GM21515 (cell line): ENCODE results near the gene KAZN.
"Not testable (repeated sequence)": the region's sequence is repeated elsewhere in the genome, so short reads cannot be mapped to it uniquely, and the experiment has no call there.

Source experiments
- ATAC-seq: cut with Tn5 transposase; IDR thresholded peaks from one replicate; pipeline ENCODE4 v1.9.1; 2021; ENCODE audit not compliant: unreplicated experiment

Gene KAZN

DNA sequence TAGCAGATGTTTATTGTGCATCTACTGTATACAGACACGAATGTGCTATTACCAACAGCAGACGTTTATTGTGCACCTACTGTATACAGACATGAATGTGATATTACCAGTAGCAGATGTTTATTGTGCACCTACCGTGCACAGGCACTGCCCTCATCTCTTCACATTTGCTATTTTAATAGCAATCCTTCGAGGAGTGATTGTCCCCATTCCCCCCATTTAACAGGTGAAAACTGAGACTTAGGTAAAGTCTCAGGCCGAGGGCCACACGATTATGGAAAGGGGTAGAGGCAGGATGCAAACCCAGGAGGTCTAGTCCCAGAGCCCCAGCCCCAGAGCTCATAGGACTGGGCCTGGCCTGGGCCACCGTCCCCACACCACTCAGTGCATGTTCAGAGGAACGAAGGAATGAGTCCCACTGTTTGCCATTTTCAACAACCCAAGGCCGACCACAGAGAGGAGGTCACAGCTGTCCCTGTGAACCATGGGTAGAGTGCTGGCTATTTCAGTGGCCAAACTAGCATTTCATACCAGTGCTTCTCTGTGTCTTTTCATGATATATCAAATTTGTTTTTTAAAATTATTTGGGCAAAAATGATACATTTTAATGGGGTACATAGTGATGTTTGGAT is 440.6 kb downstream of the KAZN start:
- no peak for ATAC-seq

DNA sequence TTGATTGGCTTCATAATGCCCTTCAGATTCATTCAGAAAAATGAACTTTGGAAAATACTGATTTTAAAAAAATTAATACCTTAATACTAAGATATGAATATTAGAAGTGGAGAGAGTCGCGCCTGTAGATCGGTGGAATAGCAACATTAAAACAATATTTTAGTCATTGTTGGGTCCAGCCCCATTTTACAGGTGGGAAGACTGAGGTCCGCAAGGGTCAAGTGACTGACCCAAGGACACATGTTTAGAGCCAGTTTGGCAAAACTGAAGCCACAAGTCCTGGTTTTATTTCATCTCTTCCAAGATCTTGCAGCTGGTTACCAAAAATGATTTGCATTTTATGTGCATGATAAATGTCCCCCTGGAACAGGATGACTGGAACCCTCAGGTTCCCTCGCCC is 441.4 kb downstream of the KAZN start:
- ATAC-seq: no peak

DNA sequence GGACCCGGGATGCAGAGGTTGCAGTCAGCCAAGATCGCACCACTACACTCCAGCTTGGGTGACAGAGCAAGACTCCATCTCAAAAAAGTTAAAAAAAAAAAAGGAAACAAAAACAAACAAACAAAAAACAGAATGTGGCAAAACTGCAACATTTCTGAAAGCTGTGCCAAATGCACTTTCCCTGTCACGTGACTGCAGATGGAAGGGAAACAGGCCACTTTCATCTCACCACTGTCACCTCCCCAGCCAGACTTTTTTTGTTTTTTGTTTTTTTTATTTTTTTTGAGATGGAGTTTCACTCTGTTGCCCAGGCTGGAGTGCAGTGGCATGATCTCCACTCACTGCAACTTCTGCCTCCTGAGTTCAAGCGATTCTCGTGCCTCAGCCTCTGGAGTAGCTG is 442.2 kb downstream of the KAZN start:
- not testable (repeated sequence) for ATAC-seq

DNA sequence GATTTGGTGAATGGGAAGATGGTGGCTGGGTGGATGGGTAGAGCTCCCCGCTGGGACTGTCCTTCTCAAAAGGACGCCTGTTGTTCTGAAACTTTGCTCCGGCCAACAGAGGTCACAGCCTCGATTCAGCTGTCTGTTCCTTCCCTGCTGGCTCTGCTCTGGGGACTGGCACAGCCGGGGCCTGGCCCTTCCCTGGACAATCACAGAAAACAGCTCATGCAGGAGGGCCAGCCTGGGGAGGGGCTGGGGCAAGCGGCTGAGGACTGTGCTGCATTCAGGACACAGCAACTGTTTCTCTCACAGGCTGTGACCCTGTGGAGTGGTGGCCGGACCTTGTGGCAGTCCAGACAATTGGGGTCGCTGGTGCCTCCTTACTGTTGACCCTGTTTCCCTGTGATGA is 444.4 kb downstream of the KAZN start:
- ATAC-seq: no peak

DNA sequence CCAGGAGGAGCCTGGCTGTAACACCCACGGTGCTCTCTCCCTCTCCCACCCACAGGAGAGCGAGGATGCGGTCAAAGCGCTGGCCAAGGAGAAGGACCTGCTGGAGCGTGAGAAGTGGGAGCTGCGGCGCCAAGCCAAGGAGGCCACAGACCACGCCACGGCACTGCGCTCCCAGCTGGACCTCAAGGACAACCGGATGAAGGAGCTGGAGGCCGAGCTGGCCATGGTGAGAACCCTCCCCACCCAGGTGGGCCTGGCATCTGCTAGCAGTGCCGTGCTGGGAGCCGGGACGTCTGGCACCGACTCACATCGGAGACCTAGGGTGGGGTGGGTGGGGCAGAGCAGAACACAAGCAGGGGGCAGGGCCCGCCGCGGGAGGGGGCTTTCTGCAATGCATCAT is 445.4 kb downstream of the KAZN start:
- no peak for ATAC-seq

DNA sequence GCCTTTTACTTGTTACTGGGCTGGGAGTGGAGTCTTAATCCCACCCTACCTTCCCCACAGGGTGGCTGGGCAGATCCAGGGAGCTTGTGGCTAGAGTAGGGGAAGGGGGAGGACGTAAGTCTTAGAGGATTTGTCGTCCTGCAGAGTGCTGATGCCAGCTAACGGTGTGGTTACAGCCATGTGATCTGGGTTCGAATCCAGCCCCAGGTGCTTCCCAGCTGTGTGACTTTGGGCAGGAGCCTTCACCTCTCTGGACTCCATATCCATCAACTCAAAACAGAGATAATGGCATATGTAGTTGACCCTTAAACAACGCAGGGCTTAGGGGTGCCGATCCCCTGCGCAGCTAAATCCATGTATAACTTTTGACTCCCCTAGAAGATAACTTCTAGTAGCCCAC is 446.6 kb downstream of the KAZN start:
- ATAC-seq: no peak

DNA sequence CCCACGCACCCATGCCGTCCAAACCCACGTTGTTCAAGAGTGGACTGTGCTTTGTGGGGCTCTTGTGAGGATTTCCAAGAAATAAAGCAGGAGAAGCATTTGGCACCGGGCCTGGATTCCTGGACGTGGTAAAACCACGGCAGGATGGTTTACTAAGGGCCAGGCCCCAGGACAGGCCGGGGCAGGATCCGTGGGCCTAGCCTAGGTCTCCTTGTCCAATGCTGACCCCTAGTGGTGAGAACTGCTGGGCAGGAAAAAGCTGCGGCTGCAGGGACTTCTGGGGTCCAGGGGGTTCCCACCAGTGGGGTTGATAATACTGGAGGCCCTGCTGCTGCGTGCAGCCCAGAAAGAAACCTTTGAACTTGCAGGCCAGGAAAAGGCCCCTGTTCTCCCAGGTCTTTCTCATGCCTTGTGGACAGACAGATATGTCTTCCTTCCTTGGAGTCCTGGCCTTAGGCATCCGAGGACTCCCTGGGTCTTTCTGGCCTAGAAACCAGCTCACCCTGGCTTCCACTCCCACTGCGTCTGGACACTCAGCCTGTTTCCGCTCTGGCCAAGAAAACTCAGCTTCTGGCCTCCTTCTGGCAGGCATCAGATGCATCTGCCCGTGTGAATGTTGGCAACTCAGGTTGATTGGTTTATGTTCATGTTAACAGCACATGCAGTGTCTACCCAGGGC is 448.1 kb downstream of the KAZN start:
- ATAC-seq: no peak

DNA sequence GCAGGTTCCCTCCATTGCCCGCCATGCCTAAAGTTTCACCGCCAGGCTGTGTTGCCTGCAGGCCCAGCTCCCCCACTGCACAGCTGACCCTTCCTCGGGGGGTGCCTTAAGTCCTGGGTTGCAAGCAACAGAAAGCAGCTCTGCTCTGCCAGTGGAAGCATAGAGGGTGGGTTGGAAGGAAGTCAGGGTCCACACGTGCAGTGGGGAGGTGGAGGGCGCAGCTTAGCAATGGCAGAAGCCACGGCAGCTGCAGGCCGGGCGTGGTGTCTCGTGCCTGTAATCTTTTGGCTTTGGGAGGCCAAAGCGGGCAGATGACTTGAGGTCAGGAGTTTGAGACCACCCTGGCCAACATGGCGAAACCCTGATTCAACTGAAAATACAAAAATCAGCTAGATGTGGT is 448.8 kb downstream of the KAZN start:
- no peak for ATAC-seq

DNA sequence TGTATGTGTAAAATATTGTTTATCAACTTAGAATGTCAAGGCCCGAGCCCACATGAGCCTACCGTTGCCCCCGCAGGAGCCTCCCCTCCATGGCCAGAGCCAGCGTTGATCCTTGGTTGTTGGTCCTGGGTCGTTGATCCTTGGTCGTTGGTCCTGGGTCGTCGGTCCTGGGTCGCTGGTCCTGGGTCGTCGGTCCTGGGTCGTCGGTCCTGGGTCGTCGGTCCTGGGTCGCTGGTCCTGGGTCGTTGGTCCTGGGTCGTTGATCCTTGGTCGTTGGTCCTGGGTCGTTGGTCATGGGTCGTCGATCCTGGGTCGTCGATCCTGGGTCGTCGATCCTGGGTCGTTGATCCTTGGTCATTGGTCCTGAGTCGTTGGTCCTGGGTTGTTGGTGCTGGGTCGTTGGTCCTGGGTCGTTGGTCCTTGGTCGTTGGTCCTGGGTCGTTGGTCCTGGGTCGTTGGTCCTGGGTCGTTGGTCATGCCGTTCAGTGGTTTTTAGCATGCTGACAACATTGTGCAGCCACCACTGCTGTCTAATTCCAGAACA is 450.0 kb downstream of the KAZN start:
- ATAC-seq: no peak

DNA sequence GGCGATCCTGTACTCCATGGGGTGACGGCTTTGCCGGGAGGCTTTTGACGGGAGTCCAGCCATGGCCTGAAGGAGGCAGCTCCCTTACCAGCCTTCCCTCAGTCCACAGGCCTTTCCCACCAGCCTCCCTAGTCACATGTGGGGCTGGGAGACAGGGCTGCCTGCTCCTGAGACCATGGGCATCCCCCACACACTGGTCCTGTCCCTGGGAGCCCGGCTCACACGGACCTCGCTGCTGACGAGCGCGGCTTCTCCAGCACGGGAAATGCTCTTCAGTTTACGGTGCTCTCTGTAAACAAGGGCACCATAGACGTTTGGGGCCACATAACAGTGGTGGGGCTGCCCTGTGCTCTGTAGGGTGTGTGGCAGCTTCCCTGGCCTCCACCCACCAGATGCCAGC is 450.6 kb downstream of the KAZN start:
- no peak for ATAC-seq

DNA sequence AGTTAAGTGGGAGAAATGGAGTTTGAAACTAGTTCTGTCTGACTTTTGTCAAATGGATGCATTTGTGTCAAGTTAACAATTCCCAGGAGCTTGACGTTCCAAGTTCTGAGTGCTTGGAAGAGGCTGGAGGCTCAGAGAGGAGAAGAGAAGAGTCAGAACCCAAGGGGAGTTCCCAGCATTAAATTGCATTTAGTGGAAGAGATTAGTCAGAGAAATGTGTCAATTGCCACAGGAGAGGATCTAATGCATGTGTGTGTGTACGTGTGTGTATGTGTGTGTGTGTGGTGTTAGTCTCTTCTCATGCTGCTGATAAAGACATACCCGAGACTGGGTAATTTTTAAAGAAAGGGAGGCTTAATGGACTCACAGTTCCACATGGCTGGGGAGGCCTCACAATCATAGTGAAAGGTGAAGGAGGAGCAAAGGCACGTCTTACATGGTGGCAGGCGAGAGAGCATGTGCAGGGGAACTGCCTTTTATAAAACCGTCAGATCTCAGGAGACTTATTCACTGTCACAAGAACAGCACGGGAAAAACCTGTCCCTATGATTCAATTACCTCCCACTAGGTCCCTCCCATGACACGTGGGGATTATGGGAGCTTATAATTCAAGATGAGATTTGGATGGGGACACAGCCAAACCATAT is 453.5 kb downstream of the KAZN start:
- ATAC-seq: no peak

DNA sequence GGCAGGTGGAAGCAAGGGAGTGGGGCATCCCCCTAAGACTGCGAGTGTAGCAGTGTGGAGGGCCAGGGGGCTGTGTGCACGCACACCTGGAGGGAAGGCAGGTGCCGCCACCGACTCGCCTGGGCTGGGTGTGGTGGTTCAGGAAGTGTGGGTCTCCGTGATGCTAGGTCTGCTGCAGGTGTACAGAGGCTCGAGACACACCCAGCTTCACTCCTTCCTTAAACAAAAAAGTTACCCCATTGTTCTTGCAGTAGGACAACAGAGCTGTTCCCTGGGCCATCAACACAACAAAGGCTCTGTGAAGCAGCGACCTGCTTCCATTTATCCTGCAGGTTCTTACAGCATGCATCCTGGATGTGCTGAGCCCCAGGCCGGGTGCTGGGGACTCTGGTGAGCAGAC is 454.7 kb downstream of the KAZN start:
- ATAC-seq: no peak

DNA sequence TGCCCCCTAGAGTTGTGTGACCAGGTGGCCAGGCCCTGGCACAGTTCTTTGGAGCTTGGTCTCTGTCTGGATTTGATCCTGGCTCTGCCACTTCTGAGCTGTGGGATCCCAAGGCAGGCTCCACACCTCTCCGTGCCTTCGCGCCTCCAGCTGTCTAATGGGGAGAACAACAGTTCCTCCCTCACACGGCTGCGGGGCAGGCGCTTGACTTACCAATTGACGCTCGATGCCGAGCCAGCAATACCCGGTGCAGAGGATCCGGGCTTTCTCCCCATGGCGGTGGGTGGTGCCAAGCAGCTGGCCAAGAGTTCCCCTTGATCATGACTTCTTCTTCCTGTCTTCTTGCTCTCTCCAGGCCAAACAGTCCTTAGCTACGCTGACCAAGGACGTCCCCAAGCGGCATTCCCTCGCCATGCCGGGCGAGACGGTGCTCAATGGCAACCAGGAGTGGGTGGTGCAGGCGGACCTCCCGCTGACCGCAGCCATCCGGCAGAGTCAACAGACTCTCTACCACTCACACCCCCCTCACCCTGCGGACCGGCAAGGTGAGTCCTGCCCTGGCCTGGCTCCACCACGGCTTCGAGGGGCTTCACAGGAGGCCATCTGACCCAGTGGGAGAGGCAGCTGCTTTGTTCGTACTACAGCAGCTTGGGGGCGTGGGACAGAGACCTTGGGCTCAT is 457.4 kb downstream of the KAZN start:
- ATAC-seq: no peak

DNA sequence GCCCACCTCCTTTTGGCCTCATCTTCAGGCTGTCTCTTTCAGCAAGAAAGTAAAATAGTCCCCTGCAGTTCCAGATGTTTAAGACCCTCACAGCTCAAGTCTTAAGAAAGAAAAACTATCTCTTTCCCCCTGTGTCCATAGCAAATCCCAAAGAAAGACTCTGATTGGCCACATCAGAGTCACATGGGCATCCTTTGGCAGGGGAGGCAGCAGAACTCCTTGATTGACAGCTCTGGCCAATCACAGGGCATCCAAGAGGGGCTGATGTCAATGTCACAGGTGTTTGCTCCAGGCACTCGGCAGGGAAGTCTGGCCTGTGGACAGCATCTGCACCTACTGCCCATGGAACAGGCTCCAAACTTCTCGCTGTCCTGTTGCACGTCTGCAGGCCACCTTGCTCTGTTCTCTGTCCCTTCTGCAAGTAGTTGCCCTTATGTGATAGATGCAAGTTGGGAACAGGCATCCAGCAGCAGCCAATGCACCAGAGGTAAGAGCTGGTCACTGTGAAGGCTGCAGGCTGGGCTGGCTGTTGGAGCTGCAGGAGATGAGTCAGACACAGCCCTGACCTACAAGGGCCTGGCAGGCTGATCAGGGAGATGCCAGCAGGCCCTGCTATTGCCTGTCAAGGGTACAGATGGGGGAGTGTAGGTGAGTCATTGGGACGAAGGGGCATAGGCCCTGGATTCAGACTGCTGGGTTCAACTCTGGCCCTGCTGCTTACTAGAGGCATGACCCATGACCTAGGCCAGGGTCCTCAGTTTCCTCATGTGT is 458.2 kb downstream of the KAZN start:
- ATAC-seq: no peak

DNA sequence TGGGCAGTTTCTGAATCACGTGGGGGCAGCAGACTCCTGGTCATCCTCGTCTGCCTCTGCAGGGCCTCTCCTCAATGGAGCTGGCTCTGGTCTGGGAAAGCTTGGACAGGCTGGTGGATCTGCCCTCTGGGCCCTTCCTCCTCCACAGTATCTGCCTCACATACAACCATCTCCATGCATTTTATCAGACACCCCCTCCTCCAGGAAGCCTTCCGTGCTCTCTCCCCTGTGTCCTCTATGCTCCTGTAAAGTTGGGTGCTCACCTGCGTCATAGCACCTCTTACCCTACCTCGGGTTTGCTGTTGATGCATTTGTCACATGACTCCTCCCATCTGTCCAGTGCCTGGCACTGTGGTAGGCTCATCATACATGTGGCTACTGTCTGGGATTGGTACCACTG is 459.3 kb downstream of the KAZN start:
- no peak for ATAC-seq

DNA sequence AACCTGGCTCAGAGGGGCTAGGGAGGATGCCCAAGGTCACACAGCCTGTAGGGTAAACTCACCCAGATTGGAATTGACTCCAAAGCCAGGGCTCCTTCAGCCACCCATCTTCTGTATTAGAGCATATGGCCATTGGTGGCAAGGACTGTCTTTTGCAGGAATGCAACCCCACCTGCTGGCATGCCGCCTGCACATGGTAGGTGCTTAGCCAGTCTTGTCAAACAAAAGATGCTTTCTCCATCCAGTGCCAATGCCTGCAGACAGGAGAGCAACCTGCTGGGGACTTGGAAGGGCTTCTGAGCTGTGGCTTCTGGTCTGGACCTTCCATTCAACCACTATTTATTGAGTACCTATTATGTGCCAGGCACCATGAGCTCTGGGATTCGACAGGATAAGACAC is 459.8 kb downstream of the KAZN start:
- no peak for ATAC-seq

DNA sequence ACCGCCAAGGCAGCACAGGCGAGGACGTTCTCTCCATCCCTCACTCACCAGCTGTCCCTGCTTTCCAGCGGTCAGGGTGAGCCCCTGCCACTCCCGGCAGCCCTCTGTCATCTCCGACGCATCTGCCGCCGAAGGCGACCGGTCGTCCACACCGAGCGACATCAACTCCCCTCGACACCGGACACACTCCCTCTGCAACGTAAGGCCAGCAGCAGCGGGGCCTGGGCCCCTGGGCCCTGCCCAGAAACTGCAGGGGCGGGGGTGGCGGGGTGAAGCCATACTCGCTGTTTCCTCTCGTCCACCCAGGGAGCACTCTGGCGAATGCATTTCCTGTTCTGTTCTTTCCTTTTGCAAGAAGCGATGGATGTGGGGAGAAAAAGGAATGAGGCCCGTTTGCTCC is 461.6 kb downstream of the KAZN start:
- no peak for ATAC-seq

DNA sequence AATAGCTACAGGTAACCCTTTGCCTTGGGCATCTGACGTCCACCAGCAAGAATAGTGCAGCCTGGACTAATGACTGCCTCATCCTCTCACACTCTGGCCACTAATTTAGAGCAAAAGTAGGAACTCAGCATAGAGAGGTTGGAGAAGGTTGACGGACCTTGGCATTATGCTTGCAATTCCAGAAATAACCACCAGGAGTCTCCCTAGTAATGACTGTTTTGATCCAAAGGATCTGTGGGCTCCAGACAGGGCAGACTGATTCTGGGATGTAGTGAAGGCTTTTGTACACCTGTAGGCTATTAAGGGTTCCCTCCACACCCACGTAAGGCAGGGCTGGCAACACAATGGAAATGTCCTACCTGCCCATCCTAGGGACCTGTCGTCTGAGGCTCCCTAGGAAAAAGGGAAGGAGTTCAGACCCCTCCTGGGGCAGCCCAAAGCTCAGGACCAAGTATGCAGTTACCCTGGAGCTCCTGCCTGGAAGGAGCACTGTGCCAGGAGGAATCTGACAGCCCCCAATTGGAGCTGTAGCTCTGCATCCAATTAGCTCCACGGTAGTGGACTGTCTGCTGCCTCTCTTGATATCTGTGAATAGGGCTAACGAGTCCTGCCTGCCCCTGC is 464.1 kb downstream of the KAZN start:
- ATAC-seq: no peak

DNA sequence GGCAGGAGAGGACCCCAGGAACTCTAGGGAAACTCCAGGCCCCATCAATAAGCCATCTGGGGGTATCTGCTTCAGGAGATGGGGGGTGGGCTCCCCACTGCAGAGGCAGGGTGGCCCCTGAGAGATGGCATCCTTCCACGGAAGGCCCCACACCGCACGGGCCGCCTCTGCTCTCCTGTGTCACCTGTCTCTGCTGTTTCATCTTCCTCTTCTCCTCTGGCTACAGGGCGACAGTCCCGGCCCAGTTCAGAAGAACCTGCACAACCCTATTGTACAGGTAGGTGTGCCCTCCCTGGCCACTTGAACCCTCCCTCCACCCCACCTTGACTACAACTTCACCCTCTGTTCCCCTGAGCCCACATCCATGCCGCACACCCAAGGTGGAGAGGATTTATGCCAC is 464.9 kb downstream of the KAZN start:
- ATAC-seq: no peak

DNA sequence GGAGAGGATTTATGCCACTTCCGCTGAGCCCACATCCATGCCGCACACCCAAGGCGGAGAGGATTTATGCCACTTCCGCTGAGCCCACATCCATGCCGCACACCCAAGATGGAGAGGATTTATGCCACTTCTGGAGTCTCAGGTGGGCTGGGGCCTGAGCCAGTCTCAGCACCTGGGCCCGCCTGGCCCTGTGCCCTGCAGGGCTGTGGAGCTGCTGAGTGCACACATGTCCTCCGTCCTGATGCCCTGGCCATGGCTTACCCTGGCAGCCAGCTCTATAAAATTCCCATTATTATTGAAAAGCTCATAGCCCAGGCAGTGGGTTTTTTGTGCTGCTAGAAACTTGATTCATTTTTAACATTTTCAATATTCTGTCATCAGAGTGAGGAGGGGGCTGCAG is 465.3 kb downstream of the KAZN start:
- ATAC-seq: no peak
